Central memory CD8-positive, alpha-beta T cell (primary cell): Measurements from ENCODE around the gene APOL5.
"Not testable (repeated sequence)": the region's sequence is repeated elsewhere in the genome, so short reads cannot be mapped to it uniquely, and the experiment has no call there.

Experiments
- ATAC-seq: fragments of 150-1000 bp; cut with Tn5 transposase; replicated peaks from 2 replicates; pipeline ENCODE4 v1.10.0; 2022; ENCODE audit warnings: mild to moderate bottlenecking, moderate FRiP score, moderate number of reproducible peaks; ENCODE audit not compliant: poor library complexity, severe bottlenecking; ENCODE audit errors: extremely low read depth
- DNase-seq, 2 donors: peaks; one replicate each; pipeline ENCODE4 v3.0.0; 2021; ENCODE audit warnings: low spot score in 2 of 2
- H3K27ac Mint-ChIP-seq: one replicate; pipeline ENCODE4 v1.8.0; 2022; ENCODE audit warnings: low read depth, mild to moderate bottlenecking, moderate library complexity, mixed read lengths
- H3K27me3 Mint-ChIP-seq: one replicate; pipeline ENCODE4 v1.8.0; 2022; ENCODE audit warnings: mixed read lengths
- H3K36me3 Mint-ChIP-seq: one replicate; pipeline ENCODE4 v1.8.0; 2022; ENCODE audit warnings: mild to moderate bottlenecking, moderate library complexity, mixed read lengths; ENCODE audit not compliant: insufficient read depth
- H3K4me1 Mint-ChIP-seq: one replicate; pipeline ENCODE4 v1.8.0; 2022; ENCODE audit warnings: mixed read lengths
- H3K4me3 Mint-ChIP-seq: one replicate; pipeline ENCODE4 v1.8.0; 2022; ENCODE audit warnings: mild to moderate bottlenecking, moderate library complexity, mixed read lengths
- H3K9me3 Mint-ChIP-seq: one replicate; pipeline ENCODE4 v1.8.0; 2022; ENCODE audit warnings: mixed read lengths

APOL5 gene

DNA sequence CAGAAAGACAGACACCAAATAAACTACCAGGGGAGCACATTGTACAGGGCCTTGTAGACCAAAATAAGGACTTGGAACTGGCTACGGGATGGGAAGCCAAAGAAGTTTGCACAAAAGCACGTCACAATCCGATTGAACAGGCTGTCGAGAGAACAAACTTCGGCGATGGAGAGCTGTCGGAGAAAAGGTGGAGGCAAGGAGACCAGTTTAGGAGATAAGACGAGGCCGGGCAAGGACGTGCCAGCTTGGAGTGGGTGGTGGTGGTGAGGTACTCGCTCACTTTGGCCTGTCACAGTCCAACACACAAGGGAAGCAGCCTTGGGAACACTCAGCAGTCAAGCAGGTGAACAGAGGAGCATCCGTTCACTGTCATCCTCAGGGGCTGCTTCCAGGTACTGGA is 19.0 kb downstream of the APOL5 start:
- DNase-seq (no peak), ATAC-seq (no peak)
- Mint-ChIP-seq H3K4me1 (no peaks in the 10 kb centered on the region), H3K36me3 (no peaks in the 10 kb centered on the region), H3K4me3 (no peak overlapping the region), H3K27me3 (peaks cover 50% of the 10 kb centered on the region), H3K9me3 (no peaks in the 10 kb centered on the region), H3K27ac (no peak overlapping the region)

DNA sequence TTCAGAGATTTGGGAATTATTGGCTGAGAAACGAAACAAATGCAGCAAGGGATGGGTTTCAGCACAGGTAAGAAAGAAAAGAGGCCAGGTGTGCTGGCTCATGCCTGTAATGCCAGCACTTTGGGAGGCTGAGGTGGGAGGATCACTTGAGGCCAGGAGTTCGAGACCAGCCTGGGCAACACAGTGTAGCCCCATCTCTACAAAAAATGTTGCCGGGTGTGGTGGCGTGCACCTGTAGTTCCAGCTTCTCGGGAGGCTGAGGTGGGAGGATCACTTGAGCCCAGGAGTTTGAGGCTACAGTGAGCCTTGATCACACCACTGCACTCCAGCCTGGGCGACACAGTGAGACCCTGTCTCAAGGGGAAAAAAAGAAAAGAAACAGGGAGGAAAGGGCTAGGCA is 20.2 kb downstream of the APOL5 start:
- DNase-seq, H3K4me1 Mint-ChIP-seq, H3K9me3 Mint-ChIP-seq, H3K4me3 Mint-ChIP-seq, ATAC-seq, H3K36me3 Mint-ChIP-seq, H3K27ac Mint-ChIP-seq: not testable (repeated sequence)
- peaks cover 50% of the 10 kb centered on the region for H3K27me3 Mint-ChIP-seq

GRCh38 chr22:35739076-35739930 is 21.6 kb downstream of the APOL5 start:
- Mint-ChIP-seq H3K27ac (no peak overlapping the region), H3K4me1 (no peaks in the 10 kb centered on the region), H3K9me3 (no peaks in the 10 kb centered on the region), H3K27me3 (peaks cover 55% of the 10 kb centered on the region), H3K36me3 (no peaks in the 10 kb centered on the region), H3K4me3 (no peak overlapping the region)
- no peak for ATAC-seq
- DNase-seq = no peak

DNA sequence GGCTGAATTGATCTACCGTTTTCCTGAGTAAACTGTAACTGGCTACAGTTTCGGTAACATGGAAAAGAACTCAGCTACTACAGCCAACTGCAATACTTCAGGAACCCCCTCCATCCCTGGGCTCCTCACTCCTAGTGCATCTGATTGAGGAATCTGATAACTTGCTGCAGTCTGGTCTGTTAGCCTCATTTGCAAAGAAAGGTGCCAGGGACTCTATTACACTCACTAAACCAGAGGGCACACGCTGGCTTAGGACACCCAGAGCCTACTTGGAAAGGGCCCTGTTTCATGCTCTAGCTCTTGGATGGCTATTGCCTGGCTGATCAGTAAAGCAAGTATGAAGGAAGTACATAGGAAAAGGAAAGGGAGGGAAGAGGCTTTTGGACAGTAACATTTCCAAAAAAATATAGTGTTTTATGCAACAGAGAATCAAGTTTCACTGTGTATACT is 22.3 kb downstream of the APOL5 start:
- Mint-ChIP-seq H3K9me3 (no peaks in the 10 kb centered on the region), H3K4me3 (no peak overlapping the region), H3K27ac (no peak overlapping the region), H3K36me3 (no peaks in the 10 kb centered on the region), H3K27me3 (peaks cover 55% of the 10 kb centered on the region), H3K4me1 (no peaks in the 10 kb centered on the region)
- DNase-seq (no peak), ATAC-seq (no peak)

DNA sequence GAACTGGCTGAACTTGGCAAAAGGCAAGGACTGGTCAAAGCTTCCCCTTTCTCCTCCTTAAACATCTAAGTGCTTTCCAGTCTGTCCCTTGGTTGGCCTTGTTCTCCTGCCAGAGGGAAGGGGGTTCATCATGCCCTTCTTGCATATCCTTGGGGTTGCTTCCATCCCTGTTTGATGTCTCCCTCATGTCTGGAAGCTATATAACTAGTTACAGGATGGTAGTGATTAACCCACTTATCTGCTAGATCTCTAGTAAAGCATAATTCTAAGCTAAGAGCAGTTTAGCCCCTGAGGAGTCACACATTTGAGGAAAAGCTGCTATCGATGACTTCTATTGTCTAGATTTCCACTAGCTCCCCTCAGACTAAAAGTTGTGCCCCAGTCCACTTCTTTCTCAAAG is 22.9 kb downstream of the APOL5 start:
- no peak overlapping the region for H3K4me3 Mint-ChIP-seq
- H3K4me1 Mint-ChIP-seq = no peaks in the 10 kb centered on the region
- H3K27me3 Mint-ChIP-seq = peaks cover 52% of the 10 kb centered on the region
- DNase-seq (no peak), ATAC-seq (no peak)
- H3K27ac Mint-ChIP-seq = no peak overlapping the region
- H3K9me3 Mint-ChIP-seq = no peaks in the 10 kb centered on the region
- no peaks in the 10 kb centered on the region for H3K36me3 Mint-ChIP-seq

GRCh38 chr22:35742342-35743100 is 24.8 kb downstream of the APOL5 start:
- no peaks in the 10 kb centered on the region for H3K4me1 Mint-ChIP-seq
- H3K36me3 Mint-ChIP-seq = no peaks in the 10 kb centered on the region
- H3K9me3 Mint-ChIP-seq = no peaks in the 10 kb centered on the region
- peaks cover 33% of the 10 kb centered on the region for H3K27me3 Mint-ChIP-seq
- H3K27ac Mint-ChIP-seq = no peak overlapping the region
- H3K4me3 Mint-ChIP-seq = no peak overlapping the region
- no peak for DNase-seq
- no peak for ATAC-seq

- H3K27me3 Mint-ChIP-seq = peaks cover 24% of the 10 kb centered on the region
- H3K4me3 Mint-ChIP-seq = no peak overlapping the region
- H3K36me3 Mint-ChIP-seq = no peaks in the 10 kb centered on the region
- H3K4me1 Mint-ChIP-seq = no peaks in the 10 kb centered on the region
- H3K27ac Mint-ChIP-seq = no peak overlapping the region
- ATAC-seq (no peak), DNase-seq (no peak)
- no peaks in the 10 kb centered on the region for H3K9me3 Mint-ChIP-seq
Observed at GRCh38 chr22:35743326-35743860, 25.7 kb downstream of the APOL5 start.

GRCh38 chr22:35746248-35746647 is 28.6 kb downstream of the APOL5 start:
- Mint-ChIP-seq H3K4me3 (no peak overlapping the region), H3K27me3 (peaks cover 15% of the 10 kb centered on the region), H3K36me3 (no peaks in the 10 kb centered on the region), H3K4me1 (no peaks in the 10 kb centered on the region), H3K27ac (peak overlapping the region; percentile 26), H3K9me3 (no peaks in the 10 kb centered on the region)
- DNase-seq (no peak), ATAC-seq (no peak)

DNA sequence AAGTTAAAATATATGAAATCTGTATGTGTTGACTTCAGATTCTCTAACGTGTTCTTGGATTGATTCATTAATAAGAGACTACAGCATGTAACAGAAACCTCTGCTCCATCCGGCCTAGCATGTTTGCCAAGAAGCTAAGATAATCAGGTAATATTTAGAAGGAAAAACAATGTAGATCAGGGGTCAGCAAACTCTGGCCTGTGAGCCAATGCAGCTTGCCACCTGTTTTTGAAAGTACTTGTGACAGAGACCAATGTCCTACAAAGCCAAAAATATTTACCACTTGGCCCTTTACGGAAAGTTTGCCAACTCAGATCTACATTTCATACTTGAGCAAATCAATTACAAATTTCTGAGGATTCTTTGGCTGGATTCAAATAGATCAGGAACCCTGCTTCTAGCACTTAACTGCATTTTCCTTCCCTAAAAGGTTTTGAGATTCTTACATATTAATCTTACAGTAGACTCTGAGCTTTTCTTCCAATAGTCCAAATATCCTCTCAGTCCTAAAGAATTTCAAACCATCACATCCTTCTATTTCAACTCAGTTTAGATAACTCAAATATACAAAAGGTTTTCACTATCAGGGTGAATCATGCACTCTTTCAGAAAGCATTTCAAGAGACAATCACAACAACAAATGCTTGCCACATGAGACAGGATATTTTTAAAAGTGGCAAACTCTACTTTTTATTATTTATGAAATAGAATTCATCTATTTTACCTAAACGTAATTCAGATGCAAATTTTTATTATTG is 29.5 kb downstream of the APOL5 start:
- Mint-ChIP-seq H3K9me3 (no peaks in the 10 kb centered on the region), H3K4me3 (no peak overlapping the region), H3K36me3 (no peaks in the 10 kb centered on the region), H3K27ac (no peak overlapping the region), H3K4me1 (no peaks in the 10 kb centered on the region), H3K27me3 (peaks cover 13% of the 10 kb centered on the region)
- ATAC-seq (no peak), DNase-seq (no peak)

- H3K27me3 Mint-ChIP-seq = peaks cover 4% of the 10 kb centered on the region
- ATAC-seq (no peak), DNase-seq (no peak)
- H3K4me1 Mint-ChIP-seq = no peaks in the 10 kb centered on the region
- no peaks in the 10 kb centered on the region for H3K9me3 Mint-ChIP-seq
- H3K27ac Mint-ChIP-seq = no peak overlapping the region
- no peaks in the 10 kb centered on the region for H3K36me3 Mint-ChIP-seq
- H3K4me3 Mint-ChIP-seq = no peak overlapping the region
Observed at GRCh38 chr22:35749808-35750207, 32.1 kb downstream of the APOL5 start.

DNA sequence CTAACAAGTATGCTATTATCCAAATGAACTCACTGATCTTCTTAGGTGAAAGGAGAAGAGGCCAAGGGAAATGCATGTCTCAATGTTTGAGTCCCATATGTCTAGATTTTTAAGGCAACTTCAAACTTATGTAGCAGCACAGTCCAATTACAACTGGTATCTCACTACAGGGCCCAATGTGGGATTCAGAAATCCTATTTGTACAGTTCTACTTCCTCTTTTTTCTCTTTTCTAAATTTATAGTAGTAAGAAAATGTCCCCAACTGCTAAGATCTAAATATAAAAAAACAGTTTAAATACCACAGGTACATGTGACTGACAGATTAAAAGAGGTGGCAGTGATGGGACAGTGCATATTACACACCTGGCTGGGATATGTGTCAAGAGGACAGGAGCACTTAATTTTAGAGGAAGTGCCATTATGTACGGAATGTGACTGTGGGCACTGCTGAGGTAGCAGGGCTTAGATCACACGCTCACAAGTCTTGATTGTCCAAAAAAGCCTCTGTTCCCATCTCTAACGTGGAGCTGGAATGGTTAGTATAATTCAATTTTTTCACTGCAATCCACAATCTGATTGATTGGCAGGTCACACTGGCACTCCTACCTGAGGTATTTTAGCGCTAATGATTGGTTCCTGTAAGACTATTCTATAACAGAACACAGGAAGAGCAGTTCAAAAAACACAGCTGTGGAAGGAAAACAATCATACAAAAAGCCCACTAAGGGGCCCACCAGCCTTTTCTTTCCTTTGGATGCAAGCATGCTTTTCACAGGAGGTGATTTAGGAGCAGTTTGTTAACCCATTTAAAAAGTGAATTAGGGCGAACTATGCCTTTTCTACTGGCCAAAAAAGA is 34.6 kb downstream of the APOL5 start:
- no peaks in the 10 kb centered on the region for H3K36me3 Mint-ChIP-seq
- no peaks in the 10 kb centered on the region for H3K9me3 Mint-ChIP-seq
- no peak for DNase-seq
- H3K27me3 Mint-ChIP-seq = peaks cover 11% of the 10 kb centered on the region
- no peak overlapping the region for H3K4me3 Mint-ChIP-seq
- H3K27ac Mint-ChIP-seq = no peak overlapping the region
- no peak for ATAC-seq
- H3K4me1 Mint-ChIP-seq = no peaks in the 10 kb centered on the region

GRCh38 chr22:35752863-35753189 is 35.2 kb downstream of the APOL5 start:
- Mint-ChIP-seq H3K4me1 (no peaks in the 10 kb centered on the region), H3K9me3 (no peaks in the 10 kb centered on the region), H3K27me3 (peaks cover 11% of the 10 kb centered on the region), H3K27ac (no peak overlapping the region), H3K4me3 (no peak overlapping the region), H3K36me3 (no peaks in the 10 kb centered on the region)
- no peak for ATAC-seq
- DNase-seq = no peak
